8988T (cell line): ENCODE measurements around the gene ZBTB3.
"Not testable (repeated sequence)": the region's sequence is repeated elsewhere in the genome, so short reads cannot be mapped to it uniquely, and the experiment has no call there.

Source experiments
- DNase-seq: peaks from one replicate; pipeline ENCODE4 v3.0.0; 2011

Gene ZBTB3

GRCh38 chr11:62755086-62755615 lies 1.2 kb upstream of the ZBTB3 start:
- no peak for DNase-seq

GRCh38 chr11:62752994-62753735 lies 795 bp downstream of the ZBTB3 start:
- DNase-seq, result no peak

DNA sequence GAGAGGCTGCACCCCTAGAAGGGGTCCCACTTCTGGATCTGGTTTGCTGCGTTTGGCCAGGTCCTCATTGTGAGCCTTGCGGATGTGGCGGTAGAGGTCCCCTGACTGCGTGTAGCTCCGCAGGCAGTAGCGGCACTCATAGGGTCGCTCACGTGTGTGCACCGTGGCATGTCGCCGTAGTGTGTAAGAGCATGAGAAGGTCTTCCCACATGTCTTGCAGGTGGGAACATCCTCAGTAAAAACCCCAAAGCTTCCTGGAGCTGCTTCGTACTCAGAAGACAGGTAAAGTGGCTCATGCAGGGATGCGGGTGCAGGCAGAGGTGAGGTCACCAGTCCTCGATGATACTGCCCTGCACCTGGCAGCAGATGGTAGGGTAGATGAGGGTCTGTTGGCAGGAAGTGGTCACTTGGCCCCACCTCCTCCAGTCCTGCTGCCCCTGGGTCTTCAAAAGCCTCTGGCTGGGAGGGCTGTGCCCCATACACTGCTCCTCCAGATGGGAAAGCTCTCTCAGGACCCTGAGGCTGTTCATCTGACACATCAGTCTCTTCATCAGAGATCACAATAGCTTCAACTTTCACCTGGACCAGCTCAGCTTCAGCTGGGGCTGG lies 1.7 kb downstream of the ZBTB3 start:
- DNase-seq, result no peak

DNA sequence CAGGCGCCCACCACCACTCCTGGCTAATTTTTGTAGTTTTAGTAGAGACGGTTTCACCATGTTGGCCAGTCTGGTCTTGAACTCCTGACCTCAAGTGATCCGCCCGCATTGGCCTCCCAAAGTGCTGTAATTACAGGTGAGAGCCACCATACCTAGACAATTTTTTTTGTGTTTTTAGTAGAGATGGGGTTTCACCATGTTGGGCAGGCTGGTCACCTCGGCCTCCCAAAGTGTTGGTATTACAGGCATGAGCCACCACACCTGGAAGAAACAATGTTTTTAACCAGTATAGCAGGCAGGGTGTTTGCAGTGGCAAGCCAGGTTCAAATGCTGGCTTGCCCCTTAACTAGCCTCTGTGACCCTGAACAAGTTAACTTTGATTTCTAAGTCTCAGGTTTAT lies 4.0 kb downstream of the ZBTB3 start:
- DNase-seq, result not testable (repeated sequence)

DNA sequence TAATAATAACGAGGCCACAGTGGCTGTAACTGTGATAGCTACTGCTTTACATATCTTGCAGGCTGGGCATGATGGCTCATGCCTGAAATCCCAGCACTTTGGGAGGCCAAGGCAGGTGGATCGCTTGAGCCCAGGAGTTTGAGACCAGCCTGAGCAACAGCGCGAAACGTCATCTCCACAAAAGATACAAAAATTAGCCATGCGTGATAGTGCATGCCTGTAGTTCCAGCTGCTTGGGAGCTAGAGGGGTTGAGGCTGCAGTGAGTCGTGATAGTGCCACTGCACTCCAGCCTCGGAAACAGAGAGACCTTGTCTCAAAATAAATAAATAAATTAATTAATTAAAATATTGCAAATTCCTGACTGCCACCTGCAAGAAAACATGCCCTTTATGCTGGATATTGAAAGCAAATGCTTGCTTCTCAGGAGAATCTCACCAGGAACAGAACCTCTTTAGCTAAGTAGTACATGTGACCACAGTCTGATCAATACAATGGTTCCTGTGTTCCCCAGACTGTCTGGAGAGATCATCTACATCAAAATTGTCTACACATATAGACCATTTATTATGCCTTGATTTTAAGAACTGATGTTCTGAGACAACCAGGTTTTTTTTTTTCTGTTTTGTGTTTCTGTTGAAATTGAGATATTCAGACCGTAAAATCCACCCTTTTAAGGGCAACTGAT lies 6.3 kb downstream of the ZBTB3 start:
- DNase-seq, result no peak

DNA sequence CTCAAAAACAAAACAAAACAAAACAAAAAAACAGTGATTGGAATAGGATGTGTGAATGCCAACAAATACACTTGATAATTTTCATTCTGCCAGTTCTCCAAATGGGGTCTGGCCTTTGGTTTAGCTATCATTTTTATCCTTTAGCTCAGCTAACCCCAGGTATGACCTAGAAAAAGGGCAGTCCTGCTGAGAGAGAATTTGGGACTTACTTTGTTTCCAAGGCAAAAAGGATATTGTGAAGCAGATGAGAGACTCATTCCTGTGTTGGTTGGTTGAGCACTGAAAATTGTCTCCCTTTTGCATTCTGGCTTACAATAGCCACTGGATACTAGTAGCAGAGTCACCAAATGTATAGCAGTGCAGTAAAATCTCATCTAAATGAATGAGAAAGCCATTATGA lies 16.8 kb downstream of the ZBTB3 start:
- no peak for DNase-seq

- DNase-seq, result no peak
Observed at GRCh38 chr11:62732830-62733229, 21.1 kb downstream of the ZBTB3 start.

DNA sequence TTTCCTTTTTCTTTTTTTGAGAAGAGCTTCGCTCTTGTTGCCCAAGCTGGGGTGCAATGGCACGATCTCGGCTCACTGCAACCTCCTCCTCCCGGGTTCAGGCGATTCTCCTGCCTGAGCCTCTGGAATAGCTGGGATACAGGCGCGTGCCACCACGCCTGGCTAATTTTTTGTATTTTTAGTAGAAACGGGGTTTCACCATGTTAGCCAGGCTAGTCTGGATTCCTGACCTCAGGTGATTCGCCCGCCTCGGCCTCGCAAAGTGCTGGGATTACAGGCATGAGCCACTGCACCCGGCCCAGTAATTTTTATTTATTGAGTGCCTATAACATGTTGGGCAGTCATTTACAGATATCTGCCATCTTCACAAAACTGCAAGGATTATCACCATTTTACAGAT lies 23.9 kb downstream of the ZBTB3 start:
- not testable (repeated sequence) for DNase-seq

DNA sequence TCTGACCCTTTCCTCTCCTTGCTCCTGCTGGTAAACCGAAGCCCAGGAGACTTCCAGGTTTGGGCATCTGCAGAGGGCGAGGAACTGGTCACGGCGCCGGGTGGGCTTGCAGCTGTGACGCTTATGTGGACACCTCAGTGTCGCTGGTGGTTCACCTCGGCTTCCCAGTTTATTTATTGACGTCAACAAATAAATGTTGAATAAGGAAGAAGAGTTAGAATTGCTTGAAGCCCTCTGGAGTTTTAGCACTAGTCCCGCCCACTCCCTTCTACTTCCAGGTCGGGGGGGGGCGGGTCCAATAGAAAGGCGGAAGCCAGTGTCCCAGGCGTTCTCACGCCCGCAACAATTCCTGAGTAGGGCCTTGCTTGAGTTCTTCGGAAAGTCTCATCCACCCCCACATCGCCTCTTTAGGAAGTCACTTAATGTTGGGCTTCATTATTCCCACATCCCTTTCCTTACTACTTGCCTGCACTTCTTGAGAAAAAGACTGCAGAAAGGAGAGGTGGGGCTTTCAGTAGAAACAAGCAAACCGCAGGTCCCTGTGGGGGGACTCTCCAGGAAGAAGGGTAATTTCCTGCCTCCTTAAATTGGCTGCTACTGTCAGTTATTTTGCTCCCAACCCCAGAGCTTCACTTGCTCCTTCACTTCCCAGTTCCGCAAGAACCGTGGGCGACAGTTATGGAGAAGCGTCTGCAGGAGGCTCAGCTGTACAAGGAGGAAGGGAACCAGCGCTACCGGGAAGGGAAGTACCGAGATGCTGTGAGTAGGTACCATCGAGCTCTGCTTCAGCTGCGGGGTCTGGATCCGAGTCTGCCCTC lies 25.6 kb downstream of the ZBTB3 start, which contains the start of gene TTC9C:
Gene TTC9C (plus strand): TSS at position 316 of the 818 bp plus-strand sequence. CDS start 363 bp downstream, at position 679.
- peak; percentile 63 for DNase-seq

DNA sequence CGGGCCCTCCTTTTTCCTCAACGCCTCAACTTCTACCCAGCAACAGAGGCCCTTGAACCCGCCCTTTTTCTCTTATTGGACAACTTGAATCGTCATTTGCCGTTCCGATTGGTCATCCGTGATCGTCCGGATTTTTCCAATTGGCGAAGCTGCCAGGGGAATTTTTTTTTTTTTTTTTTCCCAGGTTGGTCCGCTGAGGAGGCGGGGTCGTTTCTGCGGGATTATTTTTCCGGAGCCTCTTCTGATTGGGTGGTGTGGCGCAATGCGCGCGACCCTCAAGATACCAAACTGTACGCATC lies 26.1 kb downstream of the ZBTB3 start:
- DNase-seq, result peak; percentile 64

GRCh38 chr11:62727165-62727871 lies 26.6 kb downstream of the ZBTB3 start, which contains the start of gene HNRNPUL2:
Gene HNRNPUL2, minus strand, starts transcription at chr11:62727457. Its CDS starts 301 bp downstream, at chr11:62727156.
- DNase-seq, result peak; percentile 97

GRCh38 chr11:62726915-62727164 lies 27.1 kb downstream of the ZBTB3 start:
- no peak for DNase-seq

GRCh38 chr11:62726156-62726914 lies 27.6 kb downstream of the ZBTB3 start:
- no peak for DNase-seq

DNA sequence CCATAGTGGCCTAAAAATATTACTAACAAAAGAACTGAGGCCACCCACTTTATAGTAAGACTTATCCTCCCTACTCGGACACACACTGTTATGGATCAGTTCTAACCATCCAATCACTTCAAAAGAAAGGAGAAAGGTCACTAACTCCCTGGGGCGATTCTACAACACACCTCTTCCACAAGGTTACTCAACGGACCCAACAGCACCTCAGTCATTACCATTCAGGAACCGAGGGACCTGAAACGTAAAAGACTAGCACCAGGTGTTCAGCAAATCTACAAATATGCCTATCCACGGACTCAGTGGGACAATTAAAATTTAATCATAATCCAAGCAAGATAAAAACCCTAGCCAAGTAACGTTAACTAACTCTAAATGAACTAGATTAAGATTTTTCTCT lies 28.3 kb downstream of the ZBTB3 start:
- DNase-seq, result no peak

DNA sequence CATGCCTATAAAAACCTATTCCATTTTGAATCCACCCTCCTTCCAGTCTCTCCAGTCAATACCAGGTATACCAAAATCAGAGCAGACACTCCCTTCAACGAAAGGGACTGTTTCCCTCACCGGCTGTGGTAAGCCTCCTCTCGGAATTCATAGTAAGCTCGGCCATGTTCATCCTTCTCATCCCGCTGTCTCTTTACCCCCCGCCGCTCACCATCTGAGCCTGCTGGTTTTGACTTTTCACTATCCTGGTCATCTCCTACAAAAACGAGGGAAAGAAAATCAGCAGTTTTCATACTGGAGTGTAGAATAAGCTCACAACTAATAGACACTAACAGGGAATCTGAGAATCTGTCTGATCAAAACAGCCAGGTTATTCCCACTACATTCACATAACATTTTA lies 29.8 kb downstream of the ZBTB3 start:
- no peak for DNase-seq

GRCh38 chr11:62721994-62722393 lies 32.0 kb downstream of the ZBTB3 start:
- DNase-seq, result peak; percentile 53

- DNase-seq, result no peak
Observed at GRCh38 chr11:62719302-62719978, 34.5 kb downstream of the ZBTB3 start.

DNA sequence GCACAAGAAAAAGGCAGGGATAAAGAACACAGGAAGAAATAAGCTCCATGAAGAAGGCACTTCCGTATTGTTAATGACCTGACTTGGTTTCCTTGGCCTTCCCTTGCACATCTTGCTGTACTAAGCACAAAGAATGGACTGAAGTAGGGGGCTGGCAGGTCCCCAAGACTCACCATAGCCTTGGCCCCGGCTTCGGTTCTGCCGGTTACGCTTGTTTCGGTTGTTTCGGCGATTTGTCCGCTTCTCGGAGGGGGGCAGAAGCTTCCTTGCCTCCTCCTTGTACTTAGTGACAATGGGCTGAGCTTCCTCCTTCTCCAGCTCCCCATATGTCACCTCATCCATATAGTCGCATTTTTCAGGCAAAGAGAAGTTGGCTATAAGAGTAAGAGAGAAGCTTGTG lies 37.1 kb downstream of the ZBTB3 start:
- no peak for DNase-seq

DNA sequence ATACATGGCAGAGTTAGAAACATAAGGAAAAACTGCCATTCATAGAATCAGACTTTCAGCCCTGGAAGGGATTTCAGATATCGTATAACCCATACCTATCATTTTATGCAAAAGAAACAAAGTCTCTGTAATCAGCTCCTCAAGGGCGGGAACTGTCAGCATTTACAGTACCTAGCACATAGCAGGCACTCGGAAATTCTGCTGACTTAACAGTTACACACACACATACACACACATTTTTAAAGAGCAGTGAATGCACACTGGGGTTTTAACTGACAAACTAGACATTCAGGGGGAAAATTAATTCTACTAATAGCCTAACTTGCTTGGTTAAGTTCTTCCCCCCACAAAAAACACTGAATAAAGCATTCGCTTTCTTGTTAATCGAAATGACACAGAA lies 37.8 kb downstream of the ZBTB3 start:
- no peak for DNase-seq

DNA sequence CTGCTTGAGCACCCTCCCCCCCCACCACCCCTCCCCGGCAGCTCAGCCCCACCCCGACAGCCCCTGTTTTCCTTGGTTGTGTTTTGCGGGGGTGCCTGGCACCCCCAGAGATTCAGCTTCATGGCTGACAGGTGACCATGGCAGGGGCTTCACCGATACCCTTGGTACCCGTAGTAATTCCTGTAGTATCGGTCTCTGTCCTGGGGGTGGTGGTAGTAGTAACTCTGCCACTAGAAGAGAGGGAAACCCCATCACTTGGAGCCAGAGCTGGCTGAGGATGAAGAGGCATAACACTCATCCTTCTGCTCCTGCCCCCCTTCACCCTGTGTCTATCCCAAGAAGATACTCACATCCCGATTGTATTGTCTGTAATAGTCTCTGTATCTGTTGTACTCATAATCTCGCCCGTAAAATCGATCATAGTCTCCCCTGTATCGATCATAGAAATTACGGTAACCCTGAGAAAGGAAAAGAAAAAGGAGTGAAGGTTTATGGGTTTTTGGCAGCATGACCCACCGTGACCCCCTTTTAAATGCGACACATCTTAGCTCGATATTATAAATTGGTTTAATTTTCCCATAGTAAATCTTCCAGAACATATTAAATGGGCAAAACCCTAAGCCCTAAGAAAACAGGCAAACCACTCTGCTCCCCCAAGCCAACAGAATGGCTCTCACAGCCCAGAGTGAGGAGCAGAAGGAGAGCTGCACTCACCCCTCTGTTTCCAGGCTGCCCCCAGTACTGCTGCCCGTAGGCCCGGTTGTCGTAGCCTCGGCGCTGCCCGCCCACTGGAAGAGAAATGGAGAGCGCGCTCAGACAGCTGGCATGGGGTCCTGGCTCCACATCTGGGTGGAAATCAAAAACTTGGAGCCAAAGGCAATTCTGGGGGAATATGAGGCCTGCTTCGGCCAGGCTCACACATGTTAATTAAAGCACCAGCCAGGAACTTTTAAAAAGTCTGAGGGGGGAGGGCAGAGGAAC lies 38.5 kb downstream of the ZBTB3 start:
- DNase-seq, result no peak
